GM18873 (cell line): ENCODE data around the gene EFS.

Experiments used
- ATAC-seq: cut with Tn5 transposase; IDR thresholded peaks from one replicate; pipeline ENCODE4 v1.9.1; 2021; ENCODE audit warnings: mild to moderate bottlenecking, moderate library complexity, moderate number of reproducible peaks; ENCODE audit not compliant: unreplicated experiment, low FRiP score

The EFS gene

DNA sequence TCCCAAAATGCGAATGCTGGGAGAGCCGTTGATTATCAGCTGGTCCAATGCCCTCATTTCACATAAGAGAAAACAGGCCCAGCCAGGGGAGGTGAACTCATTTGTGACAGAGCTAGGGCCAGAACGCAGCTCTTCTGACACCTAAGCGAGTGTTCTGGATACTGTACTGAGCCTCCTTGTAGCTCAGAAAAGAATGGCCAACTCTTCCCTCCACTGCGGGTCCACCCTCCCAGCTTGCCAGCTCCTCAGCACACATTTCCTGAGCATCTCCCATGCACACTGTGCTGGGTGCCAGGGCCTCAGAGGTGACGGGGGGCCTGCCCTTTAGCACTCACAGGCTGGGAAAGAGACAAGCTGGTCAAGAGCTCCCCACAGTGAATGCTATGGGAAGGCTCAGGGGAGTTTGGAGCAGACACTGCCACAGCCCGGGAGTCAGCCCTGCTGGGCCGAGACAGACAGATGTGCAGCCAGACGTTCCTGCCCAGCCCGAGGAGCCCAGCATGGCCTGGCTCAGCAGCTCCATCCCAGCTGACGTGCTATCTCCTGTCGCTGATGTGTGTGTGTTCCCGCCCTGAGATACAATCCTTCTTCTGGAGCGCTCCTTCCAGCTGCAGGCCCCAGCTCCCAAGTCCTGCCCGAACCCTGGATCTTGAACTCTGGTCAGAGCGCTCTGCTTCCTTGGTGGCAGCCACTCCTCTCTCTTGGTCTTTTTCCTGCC is 15.4 kb upstream of the EFS start:
- no peak for ATAC-seq

DNA sequence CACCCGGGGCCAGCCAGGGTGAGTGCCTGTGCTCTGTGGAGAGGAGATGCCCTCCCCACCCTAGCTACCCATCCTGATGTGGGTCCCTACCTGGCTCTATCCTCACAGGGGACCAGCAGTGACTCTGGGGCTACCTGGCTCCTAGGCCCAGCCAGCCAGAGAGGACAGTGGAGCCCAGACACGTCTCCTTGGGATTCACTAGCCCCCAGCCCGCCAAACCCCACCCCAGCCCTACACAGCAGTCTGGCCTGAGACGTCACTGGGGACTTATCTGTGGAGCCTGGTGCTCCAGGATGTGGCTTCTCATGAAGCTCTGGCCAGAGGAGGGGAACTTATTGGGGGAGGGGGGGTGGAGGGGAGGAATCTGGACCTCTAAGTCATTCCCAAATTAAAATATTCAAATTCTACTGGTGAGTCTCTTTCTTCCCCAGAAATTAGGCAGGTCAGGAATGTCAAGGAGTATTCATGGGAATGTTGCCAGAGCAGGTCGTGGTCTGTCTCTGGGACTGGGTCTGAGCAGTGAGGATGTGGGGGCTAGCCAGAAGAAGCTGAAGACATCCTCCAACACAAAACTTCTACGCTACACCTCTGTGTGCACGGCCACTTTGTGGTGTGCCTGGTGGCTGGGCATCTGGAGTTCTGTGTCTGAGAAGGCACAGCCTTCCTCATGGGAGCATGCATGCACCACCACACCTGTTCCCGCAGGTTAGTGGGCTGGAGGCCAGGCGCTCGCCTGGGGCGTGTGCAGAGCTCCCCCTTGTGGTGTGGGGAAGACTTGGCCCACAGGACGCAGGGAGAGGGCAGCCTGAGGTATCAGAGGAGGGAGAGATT is 14.6 kb upstream of the EFS start:
- no peak for ATAC-seq

DNA sequence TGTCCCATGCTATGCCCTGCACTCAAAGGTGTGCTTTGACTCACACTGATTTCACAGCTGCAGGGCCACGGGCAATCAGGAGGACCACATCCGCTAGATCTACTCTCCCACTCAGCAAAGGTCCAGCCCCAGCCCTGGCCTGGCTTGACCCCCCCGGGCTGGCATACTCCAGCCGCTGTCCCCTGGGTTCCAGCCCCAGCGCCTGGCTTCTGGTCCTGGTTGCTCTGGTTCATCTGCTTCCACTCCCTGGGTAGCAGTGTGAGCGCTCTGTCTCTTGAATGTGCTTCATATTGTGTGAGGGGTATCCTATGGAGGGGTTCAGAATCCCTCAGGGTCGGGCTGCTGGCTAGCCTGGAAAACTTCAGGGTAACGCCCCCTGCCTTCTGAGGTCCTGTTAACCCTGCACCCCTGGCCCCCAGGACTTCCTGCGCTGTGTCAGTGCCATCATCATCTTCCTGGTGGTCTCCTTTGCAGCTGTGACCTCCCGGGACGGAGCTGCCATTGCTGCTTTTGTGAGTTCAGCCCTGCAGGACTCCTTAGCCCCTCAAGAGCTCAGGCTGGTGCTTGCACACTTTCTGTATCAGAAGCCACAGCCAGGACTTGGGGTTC is 13.7 kb upstream of the EFS start:
- no peak for ATAC-seq

DNA sequence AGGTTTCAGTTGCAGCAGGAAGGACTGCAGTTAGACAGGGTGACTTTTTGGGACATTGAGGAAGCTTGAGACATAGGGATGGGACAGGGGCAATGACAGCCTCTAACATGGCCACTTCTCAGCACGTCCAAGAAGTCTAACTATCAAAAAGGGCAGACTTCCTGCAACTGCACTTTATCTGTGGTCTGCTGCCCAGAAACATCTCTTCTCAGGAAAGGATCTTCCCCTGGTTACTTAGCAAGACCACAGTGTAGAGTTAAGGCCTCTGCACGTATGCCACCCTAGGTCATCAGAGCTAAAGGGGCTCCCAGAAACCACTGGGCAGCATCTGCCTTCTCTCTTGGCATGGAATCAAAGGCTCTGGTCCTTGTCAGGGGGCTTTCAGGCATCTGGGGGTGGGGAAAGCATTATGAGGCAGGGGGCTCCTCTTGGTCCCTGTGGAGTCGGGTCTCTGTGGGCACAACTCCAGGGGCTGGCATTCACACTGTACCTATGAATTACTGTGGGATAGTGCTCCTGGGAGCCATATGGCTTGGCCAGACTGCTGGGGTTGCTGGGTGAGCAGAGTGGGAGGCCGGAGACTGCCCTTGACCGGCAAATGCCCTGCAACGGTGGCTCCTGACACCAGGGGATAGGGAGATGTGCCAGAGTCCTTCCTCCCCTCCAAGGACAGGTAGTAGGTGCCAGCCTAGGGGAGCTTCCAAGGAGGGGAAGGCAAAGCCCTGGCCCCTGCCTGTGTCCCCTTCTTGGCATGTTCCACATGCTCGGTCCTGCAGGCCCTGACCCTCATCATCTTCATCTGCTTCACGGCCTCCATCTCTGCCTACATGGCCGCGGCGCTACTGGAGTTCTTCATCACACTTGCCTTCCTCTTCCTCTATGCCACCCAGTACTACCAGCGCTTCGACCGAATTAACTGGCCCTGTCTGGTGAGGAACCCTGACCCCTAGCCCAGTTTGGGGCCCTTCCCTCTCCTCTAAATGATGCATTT is 12.9 kb upstream of the EFS start:
- no peak for ATAC-seq

DNA sequence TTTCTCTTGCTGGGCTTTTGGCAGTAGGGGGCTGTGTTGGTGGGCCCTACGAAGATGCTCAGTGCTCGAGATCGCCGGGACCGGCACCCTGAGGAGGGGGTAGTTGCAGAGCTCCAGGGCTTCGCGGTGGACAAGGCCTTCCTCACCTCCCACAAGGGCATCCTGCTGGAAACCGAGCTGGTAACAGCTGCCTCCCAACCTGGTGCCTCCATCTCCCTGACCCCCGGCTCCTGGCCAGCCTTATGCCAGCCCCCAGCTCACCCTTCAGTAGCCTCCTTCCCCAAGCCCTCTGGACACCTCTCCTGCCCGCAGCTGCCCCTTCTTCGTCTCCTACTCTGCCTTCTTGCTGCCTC is 12.2 kb upstream of the EFS start:
- ATAC-seq = no peak

DNA sequence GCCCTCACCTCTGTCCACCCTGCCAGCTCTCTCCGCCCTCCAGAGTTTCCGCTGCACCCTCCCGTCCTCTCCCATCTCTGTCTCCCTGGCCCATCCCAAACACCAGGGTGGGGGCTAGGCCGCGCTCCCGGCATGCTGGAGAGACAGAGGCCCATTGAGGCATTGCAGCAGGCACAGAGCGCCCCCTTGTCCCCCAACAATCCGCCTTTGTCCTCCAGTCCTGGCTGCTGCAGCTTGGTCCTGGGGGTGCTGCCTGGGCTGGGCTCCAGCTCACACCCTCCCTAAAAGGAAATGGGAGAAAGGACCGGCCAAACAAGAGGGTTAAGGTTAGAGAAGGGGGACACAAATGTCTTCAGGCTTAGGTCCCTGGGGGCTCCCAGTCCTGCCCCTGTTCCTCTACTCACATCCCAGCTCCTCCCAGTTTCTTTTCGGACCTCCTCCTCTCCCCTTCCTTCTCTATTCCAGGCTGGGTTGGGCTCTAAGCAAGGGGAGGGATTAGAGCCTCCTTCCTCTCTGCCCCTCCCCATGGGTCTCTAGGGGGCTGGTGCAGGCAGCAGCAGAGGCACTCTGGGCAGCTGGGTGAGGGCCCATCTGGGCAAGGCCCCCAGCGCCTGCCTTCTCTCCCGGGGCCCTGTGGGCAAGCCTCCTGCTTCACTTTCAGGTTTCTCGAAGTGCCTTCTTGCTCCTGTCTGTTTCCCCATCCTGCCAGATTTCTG is 11.7 kb upstream of the EFS start, which contains the start of gene CMTM5:
TSS of gene CMTM5 (plus strand) at position 565 of the 716 bp plus-strand sequence. CDS start 206 bp downstream, outside the sequence.
- no peak for ATAC-seq

DNA sequence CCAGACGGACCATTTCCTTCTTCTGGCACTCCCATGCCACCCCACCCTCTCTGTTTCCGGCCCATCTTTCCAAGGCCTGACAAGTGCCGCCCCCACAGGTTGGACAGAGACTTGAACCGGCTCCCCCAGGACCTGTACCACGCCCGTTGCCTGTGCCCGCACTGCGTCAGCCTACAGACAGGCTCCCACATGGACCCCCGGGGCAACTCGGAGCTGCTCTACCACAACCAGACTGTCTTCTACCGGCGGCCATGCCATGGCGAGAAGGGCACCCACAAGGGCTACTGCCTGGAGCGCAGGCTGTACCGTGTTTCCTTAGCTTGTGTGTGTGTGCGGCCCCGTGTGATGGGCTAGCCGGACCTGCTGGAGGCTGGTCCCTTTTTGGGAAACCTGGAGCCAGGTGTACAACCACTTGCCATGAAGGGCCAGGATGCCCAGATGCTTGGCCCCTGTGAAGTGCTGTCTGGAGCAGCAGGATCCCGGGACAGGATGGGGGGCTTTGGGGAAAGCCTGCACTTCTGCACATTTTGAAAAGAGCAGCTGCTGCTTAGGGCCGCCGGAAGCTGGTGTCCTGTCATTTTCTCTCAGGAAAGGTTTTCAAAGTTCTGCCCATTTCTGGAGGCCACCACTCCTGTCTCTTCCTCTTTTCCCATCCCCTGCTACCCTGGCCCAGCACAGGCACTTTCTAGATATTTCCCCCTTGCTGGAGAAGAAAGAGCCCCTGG is 10.7 kb upstream of the EFS start:
- no peak for ATAC-seq

DNA sequence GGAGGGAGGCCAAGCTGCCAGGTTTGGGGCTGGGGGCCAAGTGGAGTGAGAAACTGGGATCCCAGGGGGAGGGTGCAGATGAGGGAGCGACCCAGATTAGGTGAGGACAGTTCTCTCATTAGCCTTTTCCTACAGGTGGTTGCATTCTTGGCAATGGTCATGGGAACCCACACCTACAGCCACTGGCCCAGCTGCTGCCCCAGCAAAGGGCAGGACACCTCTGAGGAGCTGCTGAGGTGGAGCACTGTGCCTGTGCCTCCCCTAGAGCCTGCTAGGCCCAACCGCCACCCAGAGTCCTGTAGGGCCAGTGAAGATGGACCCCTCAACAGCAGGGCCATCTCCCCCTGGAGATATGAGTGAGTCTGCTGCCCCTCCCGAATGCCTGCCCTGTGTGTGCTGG is 8.1 kb upstream of the EFS start:
- ATAC-seq = no peak

DNA sequence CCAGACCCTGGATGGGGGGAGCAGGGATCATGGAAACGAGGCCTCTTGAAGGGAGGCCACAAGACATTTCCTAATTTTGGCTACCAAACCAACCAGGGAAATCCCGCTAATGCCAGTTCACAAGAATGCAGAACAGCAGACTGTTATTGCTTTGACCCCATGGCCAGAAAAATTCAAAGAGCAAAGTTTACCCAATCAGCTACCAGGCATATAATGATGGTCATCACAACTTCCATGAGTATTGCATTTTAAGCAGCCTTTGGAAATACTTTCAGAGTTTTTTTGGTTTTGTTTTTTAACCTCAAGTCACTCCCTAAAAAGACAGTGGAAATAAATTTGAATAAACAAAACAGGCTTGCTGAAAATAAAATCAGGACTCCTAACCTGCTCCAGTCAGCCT is 7.5 kb upstream of the EFS start, which contains the start of gene IL25:
TSS of gene IL25 (plus strand) at position 301 of the 400 bp plus-strand sequence.
- no peak for ATAC-seq

DNA sequence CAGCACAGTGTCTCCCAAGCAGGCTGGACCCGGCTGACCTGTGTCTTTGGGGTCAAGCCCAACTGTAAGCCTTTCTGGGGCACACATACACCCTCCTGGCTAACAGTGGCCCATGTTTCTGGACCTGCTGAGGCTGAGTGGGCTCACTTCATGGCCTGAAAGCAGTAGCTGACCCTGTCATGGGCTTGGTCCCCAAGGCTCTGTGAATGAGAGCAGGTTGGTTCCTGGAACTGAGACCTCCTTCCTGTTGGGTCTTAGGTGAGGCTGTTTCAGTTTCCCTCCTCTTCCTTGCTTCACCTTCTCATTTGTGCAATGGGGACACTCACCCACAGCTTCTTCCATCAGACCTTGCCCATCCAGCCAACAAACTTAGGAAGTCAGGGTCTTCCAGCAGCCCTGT is 6.9 kb upstream of the EFS start:
- ATAC-seq = no peak

DNA sequence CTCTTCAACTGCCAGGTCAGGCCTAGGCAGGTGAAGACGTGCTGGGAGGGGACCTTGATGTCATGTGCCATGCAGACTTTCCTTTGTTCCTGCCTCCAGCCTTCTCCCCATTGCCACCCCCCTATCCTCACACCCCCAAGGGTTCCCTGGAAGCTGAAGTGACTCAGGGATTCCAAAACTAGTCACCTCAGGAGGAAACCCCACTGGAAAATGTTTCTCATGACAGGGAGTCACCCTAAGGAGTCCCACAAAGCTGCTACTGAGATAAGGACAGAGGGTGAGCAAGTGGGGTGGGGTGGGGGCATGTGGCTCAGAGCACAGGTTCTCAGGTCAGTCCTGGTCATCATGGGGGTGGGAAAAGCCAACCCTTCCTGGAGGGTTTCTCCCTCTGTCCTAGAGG is 5.2 kb upstream of the EFS start:
- ATAC-seq = no peak

DNA sequence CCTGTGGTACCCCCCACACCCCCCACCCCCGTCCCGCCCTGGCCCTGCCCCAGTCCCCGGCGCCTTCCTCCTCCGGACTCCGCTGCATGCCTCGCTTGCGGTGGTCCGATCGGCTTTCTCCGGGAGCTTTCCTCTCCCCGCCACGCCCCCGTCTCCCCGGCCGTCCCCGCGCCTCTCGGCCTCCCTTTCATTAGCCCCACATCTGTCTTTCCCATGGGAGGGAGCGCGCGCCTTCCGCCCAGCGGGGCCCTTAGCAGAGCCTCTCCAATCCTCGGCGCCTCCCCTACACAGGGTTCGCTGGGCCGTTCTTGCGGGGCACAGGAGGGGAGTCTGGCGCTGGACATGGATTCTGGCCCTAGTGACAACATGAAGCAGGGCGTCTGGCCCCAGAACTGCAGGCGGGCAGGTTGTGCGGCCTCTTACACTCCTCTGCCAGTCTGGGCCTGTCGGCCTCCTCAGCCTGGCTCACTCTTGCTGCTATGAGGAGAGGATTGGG is 1.5 kb upstream of the EFS start:
- no peak for ATAC-seq

DNA sequence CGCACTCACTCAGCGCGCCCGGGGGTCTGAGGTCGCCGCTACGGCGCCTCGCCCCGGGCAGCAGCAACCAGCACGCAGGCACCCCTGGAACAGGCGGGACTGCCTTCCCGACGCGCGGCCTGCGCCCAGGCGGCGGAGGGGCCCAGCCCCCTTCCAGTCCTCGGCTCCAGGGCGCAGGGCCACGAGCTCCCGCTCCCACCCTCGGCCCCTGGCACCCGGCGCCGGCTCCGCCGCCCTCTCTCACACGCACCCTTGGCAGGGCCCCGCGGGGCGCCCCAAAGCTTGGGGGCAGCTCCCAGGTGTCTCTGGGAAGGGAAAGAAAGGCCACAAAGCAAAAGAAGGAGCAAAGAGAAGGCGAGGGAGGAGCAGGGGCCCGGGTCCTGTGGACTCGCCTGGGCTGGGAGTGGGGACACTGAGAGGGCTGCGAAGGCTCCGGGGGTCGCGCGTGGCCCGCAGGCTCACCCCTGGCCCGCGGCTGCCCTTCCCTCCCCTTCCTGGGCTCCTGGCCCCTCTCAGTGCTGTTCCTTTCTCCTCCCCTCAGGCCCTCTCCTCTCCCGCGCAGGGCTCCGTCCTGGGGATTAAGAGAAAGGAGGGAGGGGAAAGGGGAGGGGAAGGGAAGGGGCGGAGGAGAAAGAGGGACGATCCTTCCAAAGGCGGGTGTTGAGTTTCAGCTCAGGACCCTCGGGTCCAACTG is 907 bp upstream of the EFS start:
- ATAC-seq = no peak

DNA sequence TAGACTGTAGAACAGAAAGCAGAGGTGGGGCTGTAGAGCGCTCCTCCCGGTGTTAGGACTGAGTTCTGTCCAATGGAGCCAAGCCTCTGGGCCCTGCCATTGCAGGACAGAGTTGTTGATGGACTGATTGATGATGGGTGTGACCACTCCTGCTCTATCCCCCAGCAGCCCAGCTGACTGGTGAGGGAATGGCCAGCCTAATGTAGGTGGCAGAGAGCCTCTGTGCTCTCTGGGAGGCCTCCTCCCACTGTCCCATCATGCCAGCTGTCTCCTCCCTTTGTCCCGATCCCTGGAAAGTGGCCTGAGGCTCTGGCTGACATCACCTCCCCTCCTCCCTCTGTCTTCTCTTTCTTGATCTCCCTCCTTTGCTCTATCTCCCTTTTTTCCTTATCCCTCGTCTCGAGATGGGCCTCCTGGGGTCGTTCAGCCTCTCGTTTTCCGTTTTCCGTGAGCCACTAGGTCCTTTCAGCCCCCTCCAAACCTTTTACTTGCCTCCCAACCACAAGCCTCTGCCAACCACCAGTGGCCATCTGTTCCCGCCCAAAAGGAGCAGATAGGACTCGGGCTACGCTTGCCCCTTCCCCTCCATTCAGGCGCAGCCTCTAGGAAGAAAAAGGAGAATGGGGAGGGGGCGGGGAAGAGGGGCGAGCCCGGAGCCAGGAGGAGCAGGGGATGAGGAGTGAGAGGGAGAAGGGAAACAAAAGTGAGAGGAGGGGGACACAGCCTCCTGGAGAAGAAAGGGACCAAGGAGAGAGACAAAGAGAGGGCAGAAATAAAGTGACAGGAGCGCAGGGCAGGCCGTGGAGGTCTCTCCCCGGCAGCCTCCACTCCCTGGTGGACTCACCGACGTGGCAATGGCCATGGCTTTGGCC is 572 bp downstream of the EFS start:
- no peak for ATAC-seq

DNA sequence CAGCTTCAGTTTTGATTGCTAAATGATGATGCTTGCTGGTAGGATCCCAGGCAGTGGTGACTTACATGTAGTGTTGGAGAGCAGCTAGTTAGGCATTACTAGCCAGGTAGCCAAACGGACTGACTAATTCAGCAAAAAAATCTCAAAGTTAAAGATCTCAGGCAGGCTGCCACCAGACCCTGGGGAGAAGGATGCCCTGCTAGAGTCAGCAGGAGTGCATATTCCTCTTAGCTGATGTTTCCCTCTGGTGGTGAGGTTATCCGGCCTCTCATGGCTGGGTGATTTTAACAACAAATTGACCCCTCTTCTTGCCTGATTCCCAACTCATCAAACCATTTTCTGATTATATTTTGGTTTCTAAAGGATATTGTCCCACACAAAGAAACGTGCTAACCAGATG is 2.8 kb downstream of the EFS start:
- ATAC-seq = no peak

DNA sequence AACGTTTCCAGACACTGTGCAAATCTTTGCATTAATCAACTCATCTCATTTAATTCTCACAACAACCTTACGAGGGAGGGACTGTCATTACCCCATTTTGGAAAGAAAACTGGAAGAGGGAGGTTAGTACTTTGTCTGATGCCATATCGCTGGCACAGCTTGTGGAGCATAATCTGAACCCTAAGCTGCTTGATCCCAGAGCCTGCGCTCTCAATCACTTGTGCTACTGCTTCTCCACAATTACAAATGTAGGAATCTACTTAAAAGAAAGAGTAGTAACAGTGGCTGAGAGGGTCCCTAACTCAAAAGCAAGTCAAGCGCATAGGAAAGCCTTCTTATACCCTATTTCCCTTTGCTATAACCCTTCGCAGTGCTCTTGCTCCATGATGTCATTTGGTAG is 3.2 kb downstream of the EFS start:
- ATAC-seq = no peak

DNA sequence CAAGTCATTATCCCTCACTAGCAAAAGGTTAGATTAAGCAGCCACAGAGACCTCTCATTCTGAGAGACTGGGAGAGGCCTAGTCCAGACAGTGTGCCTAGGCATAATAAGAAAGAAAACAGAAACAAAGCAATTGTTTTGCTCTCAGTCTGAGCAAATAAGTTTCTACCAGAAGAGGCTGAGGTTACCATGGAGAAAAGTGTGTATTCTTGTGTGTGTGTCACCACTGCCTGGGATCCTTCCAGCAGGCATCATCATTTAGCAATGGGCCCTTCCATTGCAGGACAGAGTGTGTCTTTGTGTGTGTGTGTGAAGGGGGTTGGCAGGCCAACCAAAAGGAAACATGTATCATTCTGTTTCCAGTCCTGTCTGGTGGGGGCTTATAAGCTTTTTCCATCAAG is 3.7 kb downstream of the EFS start:
- no peak for ATAC-seq
